ENCODE measurements around the gene TRABD2A.
A peak's percentile ranks its signal among the peaks of the same experiment; 100 is the strongest.

Gene TRABD2A

GRCh38 chr2:84925336-84925723 lies 44.4 kb upstream of the TRABD2A start:
- Histone ChIP-seq H3F3A (ENCODE audit: insufficient read depth, low read length) (peaks cover 18% of the 10 kb centered on the region), H3K4me2 (ENCODE audit: low read depth, low read length) (peak overlapping the region; percentile 97), H3K27me3 (replicated peaks; ENCODE audit: insufficient read depth, low read length) (no peaks in the 10 kb centered on the region), H3K27ac (ENCODE audit: low read length) (peak overlapping the region; percentile 57; the same call in 1 of the 2 replicates), H3K9me2 (replicated peaks; ENCODE audit: insufficient read depth, low read length) (no peaks in the 10 kb centered on the region), H2AFZ (ENCODE audit: low read length) (peak overlapping the region; percentile 99), H3K9ac (ENCODE audit: low read length) (no peak overlapping the region; the same call in 1 of the 2 replicates), H4K20me1 (ENCODE audit: insufficient read depth, low read length) (no peaks in the 10 kb centered on the region), H3K4me1 (ENCODE audit: low read length) (peaks cover 10% of the 10 kb centered on the region), H3K4me3 (ENCODE audit: low read length) (peak overlapping the region; percentile 20; the same call in 1 of the 2 replicates), H3K79me2 (ENCODE audit: low read length) (no peaks in the 10 kb centered on the region), H3K36me3 (replicated peaks; ENCODE audit: insufficient read depth, low read length) (no peaks in the 10 kb centered on the region), H3K9me3 (replicated peaks; ENCODE audit: insufficient read depth, low read length) (no peaks in the 10 kb centered on the region)
- no peak for TF ChIP-seq CTCF (IDR thresholded peaks at IDR 0.05; ENCODE audit: low read length)
- TF ChIP-seq EZH2 (optimal IDR thresholded peaks at IDR 0.05; ENCODE audit: low read depth, low read length), result no peak
- TF ChIP-seq EZH2phosphoT487 (IDR thresholded peaks at IDR 0.05; ENCODE audit: low read length), result no peak
- DNase-seq, result no peak

- Histone ChIP-seq H3K27ac (ENCODE audit: low read length) (peak overlapping the region; percentile 67; the same call in 1 of the 2 replicates), H3K79me2 (ENCODE audit: low read length) (no peaks in the 10 kb centered on the region), H3K4me2 (ENCODE audit: low read depth, low read length) (peak overlapping the region; percentile 97), H3K36me3 (replicated peaks; ENCODE audit: insufficient read depth, low read length) (no peaks in the 10 kb centered on the region), H3K9ac (ENCODE audit: low read length) (peak overlapping the region; percentile 54), H3F3A (ENCODE audit: insufficient read depth, low read length) (peaks cover 18% of the 10 kb centered on the region), H3K4me3 (ENCODE audit: low read length) (peak overlapping the region; percentile 57), H3K9me2 (replicated peaks; ENCODE audit: insufficient read depth, low read length) (no peaks in the 10 kb centered on the region), H3K9me3 (replicated peaks; ENCODE audit: insufficient read depth, low read length) (no peaks in the 10 kb centered on the region), H2AFZ (ENCODE audit: low read length) (peak overlapping the region; percentile 99), H3K4me1 (ENCODE audit: low read length) (peaks cover 10% of the 10 kb centered on the region), H4K20me1 (ENCODE audit: insufficient read depth, low read length) (no peaks in the 10 kb centered on the region), H3K27me3 (replicated peaks; ENCODE audit: insufficient read depth, low read length) (no peaks in the 10 kb centered on the region)
- TF ChIP-seq CTCF (IDR thresholded peaks at IDR 0.05; ENCODE audit: low read length), result no peak
- TF ChIP-seq EZH2phosphoT487 (IDR thresholded peaks at IDR 0.05; ENCODE audit: low read length), result no peak
- no peak for TF ChIP-seq EZH2 (optimal IDR thresholded peaks at IDR 0.05; ENCODE audit: low read depth, low read length)
- DNase-seq, result peak; percentile 94
These were observed 43.6 kb upstream of the TRABD2A start for GRCh38 chr2:84924173-84925106.

GRCh38 chr2:84923009-84923408 lies 42.1 kb upstream of the TRABD2A start:
- Histone ChIP-seq H3K9ac (ENCODE audit: low read length) (no peak overlapping the region), H3K9me2 (replicated peaks; ENCODE audit: insufficient read depth, low read length) (no peaks in the 10 kb centered on the region), H3F3A (ENCODE audit: insufficient read depth, low read length) (peaks cover 18% of the 10 kb centered on the region), H3K27me3 (replicated peaks; ENCODE audit: insufficient read depth, low read length) (no peaks in the 10 kb centered on the region), H3K9me3 (replicated peaks; ENCODE audit: insufficient read depth, low read length) (no peaks in the 10 kb centered on the region), H3K4me3 (ENCODE audit: low read length) (no peak overlapping the region), H3K79me2 (ENCODE audit: low read length) (no peaks in the 10 kb centered on the region), H3K4me2 (ENCODE audit: low read depth, low read length) (no peak overlapping the region), H3K27ac (ENCODE audit: low read length) (no peak overlapping the region), H4K20me1 (ENCODE audit: insufficient read depth, low read length) (no peaks in the 10 kb centered on the region), H2AFZ (ENCODE audit: low read length) (no peak overlapping the region), H3K4me1 (ENCODE audit: low read length) (peaks cover 10% of the 10 kb centered on the region), H3K36me3 (replicated peaks; ENCODE audit: insufficient read depth, low read length) (no peaks in the 10 kb centered on the region)
- no peak for DNase-seq
- TF ChIP-seq EZH2phosphoT487 (IDR thresholded peaks at IDR 0.05; ENCODE audit: low read length) (no peak), EZH2 (optimal IDR thresholded peaks at IDR 0.05; ENCODE audit: low read depth, low read length) (no peak), CTCF (IDR thresholded peaks at IDR 0.05; ENCODE audit: low read length) (no peak)
